Thymus (tissue), 11 donors: Measurements from ENCODE around the gene EIF4G1. TPM values are rescaled to one million over a fixed set of nuclear protein-coding genes. Genes with fewer than 3 reads are reported as not detected.

Experiments used
- DNase-seq, 9 donors: peaks; one replicate each; pipeline ENCODE4 v3.0.0-alpha.2; 2013; ENCODE audit warnings: low spot score in 9 of 9, low read depth in 6 of 9, missing footprints in 1 of 9
- H3K27ac ChIP-seq, 2 donors: one replicate each; pipeline ENCODE4 v1.5.1; 2013; ENCODE audit warnings: control low read depth in 1 of 2, low read depth in 1 of 2, low read length in 1 of 2, mild to moderate bottlenecking in 1 of 2, moderate library complexity in 1 of 2
- H3K27me3 ChIP-seq, 2 donors: one replicate each; pipeline ENCODE4 v1.5.1; 2013; ENCODE audit warnings: low read length in 1 of 2; ENCODE audit not compliant: control insufficient read depth in 2 of 2, insufficient read depth in 1 of 2
- H3K36me3 ChIP-seq, 2 donors: one replicate each; pipeline ENCODE4 v1.5.1; 2013; ENCODE audit warnings: low read length in 1 of 2, mild to moderate bottlenecking in 1 of 2, moderate library complexity in 1 of 2; ENCODE audit not compliant: control insufficient read depth in 2 of 2, insufficient read depth in 2 of 2
- H3K4me1 ChIP-seq, 2 donors: one replicate each; pipeline ENCODE4 v1.5.1; 2013; ENCODE audit warnings: low read length in 2 of 2; ENCODE audit not compliant: control insufficient read depth in 2 of 2, insufficient read depth in 2 of 2
- H3K4me3 ChIP-seq, 2 donors: one replicate each; pipeline ENCODE4 v1.5.1; 2013; ENCODE audit warnings: low read length in 2 of 2, control low read depth in 1 of 2, mild to moderate bottlenecking in 1 of 2
- H3K9me3 ChIP-seq, 2 donors: one replicate each; pipeline ENCODE4 v1.5.1; 2013; ENCODE audit warnings: low read length in 1 of 2, mild to moderate bottlenecking in 1 of 2; ENCODE audit not compliant: control insufficient read depth in 2 of 2, insufficient read depth in 1 of 2
- WGBS: extraction: QIAGEN DNeasy Blood & Tissue Kit; methylation state at CpG from one replicate; pipeline ENCODE4 v1.1.7; 2013; 5-methylcytosine and 5-hydroxymethylcytosine counted together
- polyA plus RNA-seq: library from polyadenylated mRNA; stranded (reverse); fragments of 200-250 nt; gene quantifications from one replicate; pipeline ENCODE4 v1.2.3, GENCODE V29; 2013
- total RNA-seq: library from RNA; stranded (reverse); fragments of 120-200 nt; gene quantifications from one replicate; pipeline ENCODE4 v1.2.4, GENCODE V29; 2013
- donor health status: healthy.

The EIF4G1 gene
- total and polyA plus RNA-seq, 2 donors = 69.0 to 97.5 TPM

GRCh38 chr3:184341925-184342324 is 27.5 kb downstream of the EIF4G1 start:
- Histone ChIP-seq H3K27ac (no peak overlapping the region), H3K27me3 (peaks cover 0 to 28% of the 10 kb centered on the region in 2 donors), H3K4me1 (peaks cover 1 to 15% of the 10 kb centered on the region in 2 donors), H3K4me3 (no peak overlapping the region), H3K36me3 (peaks cover 0 to 12% of the 10 kb centered on the region in 2 donors), H3K9me3 (no peaks in the 10 kb centered on the region)
- WGBS = 94% methylated on average over 7 of the region's 7 CpGs
- DNase-seq = no peak

- WGBS = 93% methylated on average over 5 of the region's 5 CpGs
- Histone ChIP-seq H3K9me3 (no peaks in the 10 kb centered on the region), H3K36me3 (peaks cover 0 to 12% of the 10 kb centered on the region in 2 donors), H3K27ac (no peak overlapping the region), H3K4me3 (no peak overlapping the region), H3K4me1 (peaks cover 0 to 7% of the 10 kb centered on the region in 2 donors), H3K27me3 (peaks cover 0 to 14% of the 10 kb centered on the region in 2 donors)
- DNase-seq = no peak
Measured at GRCh38 chr3:184343200-184343876, 28.9 kb downstream of the EIF4G1 start.

GRCh38 chr3:184344579-184345316 is 30.3 kb downstream of the EIF4G1 start:
- Histone ChIP-seq H3K27me3 (peaks cover 0 to under 1% of the 10 kb centered on the region in 2 donors), H3K4me3 (no peak overlapping the region), H3K36me3 (peaks cover 0 to 12% of the 10 kb centered on the region in 2 donors), H3K27ac (no peak overlapping the region), H3K4me1 (no peaks in the 10 kb centered on the region), H3K9me3 (no peaks in the 10 kb centered on the region)
- no peak for DNase-seq
- WGBS = 95% methylated on average over 24 of the region's 24 CpGs

GRCh38 chr3:184345317-184346144 is 31.1 kb downstream of the EIF4G1 start:
- no peaks in the 10 kb centered on the region for H3K27me3 ChIP-seq
- H3K9me3 ChIP-seq = no peaks in the 10 kb centered on the region
- H3K36me3 ChIP-seq = peaks cover 0 to 12% of the 10 kb centered on the region in 2 donors
- H3K4me1 ChIP-seq = no peaks in the 10 kb centered on the region
- H3K27ac ChIP-seq = no peak overlapping the region
- DNase-seq = no peak
- H3K4me3 ChIP-seq = no peak overlapping the region
- 90% methylated on average over 14 of the region's 14 CpGs for WGBS

GRCh38 chr3:184346480-184347190 is 32.2 kb downstream of the EIF4G1 start:
- no peak overlapping the region for H3K27ac ChIP-seq
- no peak for DNase-seq
- no peaks in the 10 kb centered on the region for H3K4me1 ChIP-seq
- H3K9me3 ChIP-seq = no peaks in the 10 kb centered on the region
- H3K27me3 ChIP-seq = no peaks in the 10 kb centered on the region
- no peak overlapping the region for H3K4me3 ChIP-seq
- peaks cover 0 to 12% of the 10 kb centered on the region in 2 donors for H3K36me3 ChIP-seq
- WGBS = 97% methylated on average over 20 of the region's 20 CpGs

- Histone ChIP-seq H3K4me1 (no peaks in the 10 kb centered on the region), H3K27me3 (no peaks in the 10 kb centered on the region), H3K4me3 (no peak overlapping the region), H3K9me3 (no peaks in the 10 kb centered on the region), H3K36me3 (peaks cover 3 to 11% of the 10 kb centered on the region in 2 donors), H3K27ac (no peak overlapping the region)
- 77% methylated on average over 12 of the region's 12 CpGs for WGBS
- no peak for DNase-seq
Measured at GRCh38 chr3:184347321-184348056, 33.1 kb downstream of the EIF4G1 start.

- H3K4me3 ChIP-seq = no peak overlapping the region
- DNase-seq = no peak
- H3K36me3 ChIP-seq = peaks cover 3 to 6% of the 10 kb centered on the region in 2 donors
- WGBS = 97% methylated on average over 4 of the region's 4 CpGs
- H3K4me1 ChIP-seq = no peaks in the 10 kb centered on the region
- no peak overlapping the region for H3K27ac ChIP-seq
- H3K9me3 ChIP-seq = no peaks in the 10 kb centered on the region
- no peaks in the 10 kb centered on the region for H3K27me3 ChIP-seq
Measured at GRCh38 chr3:184348057-184348382, 33.6 kb downstream of the EIF4G1 start.
